ENCODE measurements around the gene PTPRN2. TPM values are rescaled to one million over a fixed set of nuclear protein-coding genes. Genes with fewer than 3 reads are reported as not detected.

Gene PTPRN2
- total RNA-seq, 1 experiment from 2014 or later, result 0.11 TPM

DNA sequence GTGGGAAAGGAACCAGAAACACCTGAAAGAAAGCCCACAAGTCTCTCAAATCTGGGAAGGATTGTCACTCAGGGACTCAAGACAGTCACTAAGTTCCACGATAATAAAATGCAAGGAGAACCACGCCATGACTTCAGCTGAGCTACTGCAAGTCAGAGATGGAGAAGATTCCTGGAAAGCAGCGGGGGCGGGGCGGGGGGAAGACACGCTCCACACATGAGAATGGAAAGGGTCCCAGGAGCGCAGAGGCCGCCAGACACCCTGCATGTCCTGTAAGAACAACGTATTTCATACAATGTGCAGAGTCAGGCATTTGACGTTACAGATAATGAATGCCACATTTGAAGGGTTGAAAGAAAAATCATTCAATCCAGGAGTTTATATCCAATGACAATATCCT is 448.1 kb downstream of the PTPRN2 start:
- Histone ChIP-seq H3K4me1 (ENCODE audit: insufficient read depth, low read length, poor library complexity, severe bottlenecking) (no peaks in the 10 kb centered on the region), H3K36me3 (ENCODE audit: insufficient read depth, low read length, poor library complexity, severe bottlenecking) (no peaks in the 10 kb centered on the region), H3K27me3 (replicated peaks; ENCODE audit: insufficient read depth, low read depth, low read length, poor library complexity) (no peaks in the 10 kb centered on the region), H3K27ac (ENCODE audit: low read depth, low read length, poor library complexity, severe bottlenecking) (no peak overlapping the region), H3K9me3 (ENCODE audit: low read depth, low read length, poor library complexity, severe bottlenecking) (peaks cover 47% of the 10 kb centered on the region), H3K4me3 (ENCODE audit: low read depth, low read length, poor library complexity, severe bottlenecking) (no peak overlapping the region)
- ChIA-PET POLR2A (ENCODE audit: low non-redundant PET) (no interaction called here), CTCF (no interaction called here)
- DNase-seq (ENCODE audit: low spot score), result no peak
- BruUV-seq (replicated peaks), result no TSS peak
- no peak for TF ChIP-seq EZH2 (IDR thresholded peaks at IDR 0.05; ENCODE audit: borderline replicate concordance, low read depth, low read length, poor library complexity, severe bottlenecking)
- TF ChIP-seq, protein P1, sequence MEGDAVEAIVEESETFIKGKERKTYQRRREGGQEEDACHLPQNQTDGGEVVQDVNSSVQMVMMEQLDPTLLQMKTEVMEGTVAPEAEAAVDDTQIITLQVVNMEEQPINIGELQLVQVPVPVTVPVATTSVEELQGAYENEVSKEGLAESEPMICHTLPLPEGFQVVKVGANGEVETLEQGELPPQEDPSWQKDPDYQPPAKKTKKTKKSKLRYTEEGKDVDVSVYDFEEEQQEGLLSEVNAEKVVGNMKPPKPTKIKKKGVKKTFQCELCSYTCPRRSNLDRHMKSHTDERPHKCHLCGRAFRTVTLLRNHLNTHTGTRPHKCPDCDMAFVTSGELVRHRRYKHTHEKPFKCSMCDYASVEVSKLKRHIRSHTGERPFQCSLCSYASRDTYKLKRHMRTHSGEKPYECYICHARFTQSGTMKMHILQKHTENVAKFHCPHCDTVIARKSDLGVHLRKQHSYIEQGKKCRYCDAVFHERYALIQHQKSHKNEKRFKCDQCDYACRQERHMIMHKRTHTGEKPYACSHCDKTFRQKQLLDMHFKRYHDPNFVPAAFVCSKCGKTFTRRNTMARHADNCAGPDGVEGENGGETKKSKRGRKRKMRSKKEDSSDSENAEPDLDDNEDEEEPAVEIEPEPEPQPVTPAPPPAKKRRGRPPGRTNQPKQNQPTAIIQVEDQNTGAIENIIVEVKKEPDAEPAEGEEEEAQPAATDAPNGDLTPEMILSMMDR (conservative IDR thresholded peaks at IDR 0.05; ENCODE audit: low read depth, low read length), result no peak
- intact Hi-C loops (cut with micrococcal nuclease; ENCODE audit: unreplicated experiment), result no loop called here

DNA sequence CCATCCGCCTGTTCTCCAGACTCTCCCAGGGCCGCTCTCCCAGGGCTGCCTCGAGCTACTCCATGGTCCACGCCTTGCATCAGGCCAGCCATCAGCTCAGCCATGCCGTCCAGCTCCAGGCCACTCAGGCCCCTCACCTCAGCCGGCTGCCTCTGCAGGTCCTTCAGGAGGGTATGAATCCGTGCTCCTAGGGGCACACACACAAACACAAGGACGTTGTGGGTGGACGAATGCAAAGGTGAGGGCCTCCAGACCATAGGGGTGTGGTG is 449.4 kb downstream of the PTPRN2 start:
- no TSS peak for BruUV-seq (replicated peaks)
- H3K27ac ChIP-seq (ENCODE audit: low read depth, low read length, poor library complexity, severe bottlenecking), result no peak overlapping the region
- H3K27me3 ChIP-seq (replicated peaks; ENCODE audit: insufficient read depth, low read depth, low read length, poor library complexity), result no peaks in the 10 kb centered on the region
- DNase-seq (ENCODE audit: low spot score), result no peak
- CTCF ChIA-PET, result no interaction called here
- POLR2A ChIA-PET (ENCODE audit: low non-redundant PET), result no interaction called here
- no peaks in the 10 kb centered on the region for H3K36me3 ChIP-seq (ENCODE audit: insufficient read depth, low read length, poor library complexity, severe bottlenecking)
- H3K4me1 ChIP-seq (ENCODE audit: insufficient read depth, low read length, poor library complexity, severe bottlenecking), result no peaks in the 10 kb centered on the region
- no peak overlapping the region for H3K4me3 ChIP-seq (ENCODE audit: low read depth, low read length, poor library complexity, severe bottlenecking)
- no peak for TF ChIP-seq EZH2 (IDR thresholded peaks at IDR 0.05; ENCODE audit: borderline replicate concordance, low read depth, low read length, poor library complexity, severe bottlenecking)
- TF ChIP-seq, protein P1 (conservative IDR thresholded peaks at IDR 0.05; ENCODE audit: low read depth, low read length), result no peak
- intact Hi-C loops (cut with micrococcal nuclease; ENCODE audit: unreplicated experiment), result no loop called here
- peaks cover 36% of the 10 kb centered on the region for H3K9me3 ChIP-seq (ENCODE audit: low read depth, low read length, poor library complexity, severe bottlenecking)

DNA sequence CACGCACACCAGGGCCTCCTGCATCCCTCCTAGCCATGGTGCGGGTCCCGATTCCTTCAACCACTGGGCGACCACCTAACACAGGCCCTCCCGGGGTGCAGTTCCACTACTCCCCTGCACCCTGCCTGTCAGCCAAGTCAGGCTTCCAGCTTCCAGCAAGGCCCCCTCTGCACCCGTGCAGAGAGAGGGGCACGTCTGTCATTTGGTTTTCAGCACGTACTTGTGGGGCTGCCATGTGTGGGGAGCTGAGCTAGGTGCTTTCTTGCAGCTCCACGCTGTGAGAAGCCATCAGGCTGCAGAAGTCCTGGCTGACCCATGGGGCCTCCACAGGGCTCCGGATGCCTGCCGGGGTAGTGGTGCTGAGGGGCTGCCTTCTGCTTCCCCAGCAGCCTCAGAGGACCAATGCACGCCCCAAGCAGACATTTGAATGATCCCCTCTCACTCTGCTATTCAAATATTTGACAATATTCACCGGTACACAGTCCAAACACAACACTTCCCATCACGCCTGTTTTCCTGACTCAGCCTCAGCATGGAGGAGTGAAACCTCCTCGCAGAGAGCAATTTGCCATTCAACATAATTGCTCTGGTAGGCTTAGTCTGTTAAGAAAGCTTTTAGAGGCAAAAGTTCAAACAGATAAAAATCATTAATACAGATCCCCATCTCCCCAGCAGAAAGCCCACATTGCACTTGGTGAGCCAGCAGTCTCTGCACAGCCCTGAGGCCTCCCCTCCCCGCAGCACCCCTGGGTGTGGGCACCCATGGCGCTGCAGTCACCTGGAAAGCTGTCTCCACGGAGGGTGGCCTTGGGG is 449.9 kb downstream of the PTPRN2 start:
- no TSS peak for BruUV-seq (replicated peaks)
- ChIA-PET CTCF (no interaction called here), POLR2A (ENCODE audit: low non-redundant PET) (no interaction called here)
- no peak for DNase-seq (ENCODE audit: low spot score)
- no peak for TF ChIP-seq EZH2 (IDR thresholded peaks at IDR 0.05; ENCODE audit: borderline replicate concordance, low read depth, low read length, poor library complexity, severe bottlenecking)
- TF ChIP-seq, protein P1 (conservative IDR thresholded peaks at IDR 0.05; ENCODE audit: low read depth, low read length), result no peak
- intact Hi-C loops (cut with micrococcal nuclease; ENCODE audit: unreplicated experiment), result no loop called here
- Histone ChIP-seq H3K4me1 (ENCODE audit: insufficient read depth, low read length, poor library complexity, severe bottlenecking) (no peaks in the 10 kb centered on the region), H3K4me3 (ENCODE audit: low read depth, low read length, poor library complexity, severe bottlenecking) (no peak overlapping the region), H3K27ac (ENCODE audit: low read depth, low read length, poor library complexity, severe bottlenecking) (no peak overlapping the region), H3K27me3 (replicated peaks; ENCODE audit: insufficient read depth, low read depth, low read length, poor library complexity) (no peaks in the 10 kb centered on the region), H3K36me3 (ENCODE audit: insufficient read depth, low read length, poor library complexity, severe bottlenecking) (no peaks in the 10 kb centered on the region), H3K9me3 (ENCODE audit: low read depth, low read length, poor library complexity, severe bottlenecking) (peaks cover 30% of the 10 kb centered on the region)

Measured in A673 (cell line).